ENCODE measurements around the gene NFKB1. TPM values are rescaled to one million over a fixed set of nuclear protein-coding genes. Genes with fewer than 3 reads are reported as not detected.

NFKB1 gene, protein sequence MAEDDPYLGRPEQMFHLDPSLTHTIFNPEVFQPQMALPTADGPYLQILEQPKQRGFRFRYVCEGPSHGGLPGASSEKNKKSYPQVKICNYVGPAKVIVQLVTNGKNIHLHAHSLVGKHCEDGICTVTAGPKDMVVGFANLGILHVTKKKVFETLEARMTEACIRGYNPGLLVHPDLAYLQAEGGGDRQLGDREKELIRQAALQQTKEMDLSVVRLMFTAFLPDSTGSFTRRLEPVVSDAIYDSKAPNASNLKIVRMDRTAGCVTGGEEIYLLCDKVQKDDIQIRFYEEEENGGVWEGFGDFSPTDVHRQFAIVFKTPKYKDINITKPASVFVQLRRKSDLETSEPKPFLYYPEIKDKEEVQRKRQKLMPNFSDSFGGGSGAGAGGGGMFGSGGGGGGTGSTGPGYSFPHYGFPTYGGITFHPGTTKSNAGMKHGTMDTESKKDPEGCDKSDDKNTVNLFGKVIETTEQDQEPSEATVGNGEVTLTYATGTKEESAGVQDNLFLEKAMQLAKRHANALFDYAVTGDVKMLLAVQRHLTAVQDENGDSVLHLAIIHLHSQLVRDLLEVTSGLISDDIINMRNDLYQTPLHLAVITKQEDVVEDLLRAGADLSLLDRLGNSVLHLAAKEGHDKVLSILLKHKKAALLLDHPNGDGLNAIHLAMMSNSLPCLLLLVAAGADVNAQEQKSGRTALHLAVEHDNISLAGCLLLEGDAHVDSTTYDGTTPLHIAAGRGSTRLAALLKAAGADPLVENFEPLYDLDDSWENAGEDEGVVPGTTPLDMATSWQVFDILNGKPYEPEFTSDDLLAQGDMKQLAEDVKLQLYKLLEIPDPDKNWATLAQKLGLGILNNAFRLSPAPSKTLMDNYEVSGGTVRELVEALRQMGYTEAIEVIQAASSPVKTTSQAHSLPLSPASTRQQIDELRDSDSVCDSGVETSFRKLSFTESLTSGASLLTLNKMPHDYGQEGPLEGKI
- 26.6 and 87.7 TPM in 2 replicates for total RNA-seq

DNA sequence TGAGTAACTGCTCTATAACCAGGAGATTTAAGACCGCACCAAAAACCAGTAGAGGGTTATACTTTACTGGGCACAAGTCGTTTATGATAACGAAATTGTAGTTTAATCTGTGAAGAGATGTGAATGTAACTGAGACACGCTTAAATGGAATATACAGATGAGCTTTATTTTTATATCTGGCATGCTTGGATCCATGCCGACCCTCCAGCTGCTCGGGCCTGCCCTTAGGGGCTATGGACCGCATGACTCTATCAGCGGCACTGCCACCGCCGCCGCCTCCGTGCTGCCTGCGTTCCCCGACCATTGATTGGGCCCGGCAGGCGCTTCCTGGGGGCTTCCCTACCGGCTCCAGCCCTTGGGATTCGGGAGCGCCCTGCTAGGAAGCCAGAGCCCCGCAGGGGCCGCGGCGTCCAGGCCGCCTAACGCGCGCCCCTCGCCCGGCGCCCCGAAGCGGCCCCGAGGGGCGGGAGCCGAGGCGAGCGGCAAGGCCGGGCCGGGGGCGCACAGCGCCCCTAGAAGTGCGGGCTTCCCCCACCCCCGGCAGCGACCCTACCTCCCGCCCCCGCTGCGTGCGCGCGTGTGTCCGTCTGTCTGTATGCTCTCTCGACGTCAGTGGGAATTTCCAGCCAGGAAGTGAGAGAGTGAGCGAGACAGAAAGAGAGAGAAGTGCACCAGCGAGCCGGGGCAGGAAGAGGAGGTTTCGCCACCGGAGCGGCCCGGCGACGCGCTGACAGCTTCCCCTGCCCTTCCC lies at the start of gene NFKB1:
Gene NFKB1 (plus strand): TSS at position 664 of the 751 bp plus-strand sequence. CDS start 24,160 bp downstream, outside the sequence.

Other genes starting within 250 kb of the NFKB1 start
- gene SLC39A8, start 155.9 kb upstream of the NFKB1 start, total RNA-seq = 2.1 and 3.6 TPM in 2 replicates

All from bladder microvascular endothelial cell (primary cell).